ENCODE data around the gene MYO5A. TPM values are rescaled to one million over a fixed set of nuclear protein-coding genes. Genes with fewer than 3 reads are reported as not detected.
"Not testable (repeated sequence)": the region's sequence is repeated elsewhere in the genome, so short reads cannot be mapped to it uniquely, and the experiment has no call there.

MYO5A gene
- total RNA-seq, 1 donor from 2014 or later: 28.4 TPM

DNA sequence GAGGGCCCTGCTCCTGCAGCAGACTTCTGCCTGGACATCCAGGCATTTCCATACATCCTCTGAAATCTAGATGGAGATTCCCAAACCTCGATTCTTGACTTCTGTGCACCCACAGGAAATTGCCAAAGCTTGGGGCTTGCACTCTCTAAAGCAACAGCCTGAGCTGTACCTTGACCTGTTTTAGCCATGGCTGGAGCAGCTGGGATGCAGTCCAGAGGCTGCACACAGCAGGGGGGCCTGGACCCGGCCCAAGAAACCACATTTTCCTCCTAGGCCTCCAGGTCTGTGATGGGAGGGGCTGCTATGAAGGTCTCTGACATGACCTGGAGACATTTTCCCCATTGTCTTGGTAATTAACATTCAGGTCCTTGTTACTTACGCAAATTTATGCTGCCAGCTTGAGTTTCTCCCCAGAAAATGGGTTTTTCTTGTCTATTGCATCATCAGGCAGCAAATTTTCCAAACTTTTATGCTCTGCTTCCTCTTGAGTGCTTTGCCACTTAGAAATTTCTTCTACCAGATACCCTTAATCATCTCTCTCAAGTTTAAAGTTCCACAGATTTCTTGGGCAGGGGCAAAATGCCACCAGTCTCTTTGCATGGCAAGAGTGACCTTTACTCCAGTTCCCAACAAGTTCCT is 11.8 kb upstream of the MYO5A start:
- DNase-seq: no peak

DNA sequence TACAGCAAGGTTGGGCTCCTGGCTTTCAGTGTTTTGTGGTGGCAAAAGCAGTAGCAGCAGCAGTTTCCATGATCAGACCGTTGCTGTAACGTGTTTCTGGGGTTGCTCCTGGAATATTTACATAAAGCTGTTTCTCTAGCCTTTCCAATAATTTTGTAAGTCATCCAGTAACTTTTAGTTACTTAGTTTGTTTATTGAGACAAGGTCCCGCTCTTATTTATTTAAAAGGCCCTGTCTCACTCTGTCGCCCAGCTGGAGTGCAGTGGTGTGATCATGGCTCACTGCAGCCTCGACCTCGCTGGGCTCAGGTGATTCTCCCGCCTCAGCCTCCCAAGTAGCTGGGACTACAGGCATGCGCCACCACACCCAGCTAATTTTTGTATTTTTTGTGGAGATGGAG is 8.8 kb upstream of the MYO5A start:
- no peak for DNase-seq

DNA sequence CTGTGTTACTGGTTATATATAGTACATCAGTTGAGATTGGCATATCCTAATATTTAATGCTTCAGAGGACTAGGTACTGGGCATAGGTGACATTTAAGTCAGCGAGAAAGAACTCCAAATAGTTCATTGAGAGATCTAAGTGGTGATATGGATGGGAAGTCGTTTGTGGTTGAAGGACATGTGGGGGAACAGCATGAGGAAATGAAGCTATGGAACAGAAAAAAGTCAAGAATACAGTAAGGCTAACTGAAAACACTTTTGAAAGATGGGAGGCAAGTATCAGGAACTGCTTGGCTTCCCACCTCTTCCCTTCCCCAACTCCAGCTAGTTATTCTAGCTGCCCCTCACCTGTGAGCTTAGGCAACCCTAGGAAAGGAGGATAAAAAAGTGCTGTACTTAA is 3.7 kb upstream of the MYO5A start:
- DNase-seq: no peak

DNA sequence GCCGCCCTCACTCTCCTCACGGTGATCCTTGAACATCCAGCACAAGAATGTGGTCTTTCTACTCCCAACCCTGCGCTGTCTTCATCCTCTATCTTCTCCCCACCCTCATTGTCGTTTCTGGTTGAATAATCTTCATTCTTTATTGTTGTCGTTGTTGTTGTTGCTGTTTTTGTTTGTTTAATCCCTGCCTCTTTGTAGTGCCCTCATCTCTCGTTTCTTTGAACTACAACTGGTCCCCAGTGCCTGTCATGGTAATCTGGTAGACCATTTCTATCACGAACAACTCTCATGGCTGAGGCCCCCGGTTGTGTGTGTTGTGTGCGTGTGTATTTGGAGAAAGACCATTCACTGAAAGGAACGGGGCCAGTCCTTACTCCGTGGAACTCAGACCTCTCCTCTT is 1.3 kb upstream of the MYO5A start:
- DNase-seq: no peak

DNA sequence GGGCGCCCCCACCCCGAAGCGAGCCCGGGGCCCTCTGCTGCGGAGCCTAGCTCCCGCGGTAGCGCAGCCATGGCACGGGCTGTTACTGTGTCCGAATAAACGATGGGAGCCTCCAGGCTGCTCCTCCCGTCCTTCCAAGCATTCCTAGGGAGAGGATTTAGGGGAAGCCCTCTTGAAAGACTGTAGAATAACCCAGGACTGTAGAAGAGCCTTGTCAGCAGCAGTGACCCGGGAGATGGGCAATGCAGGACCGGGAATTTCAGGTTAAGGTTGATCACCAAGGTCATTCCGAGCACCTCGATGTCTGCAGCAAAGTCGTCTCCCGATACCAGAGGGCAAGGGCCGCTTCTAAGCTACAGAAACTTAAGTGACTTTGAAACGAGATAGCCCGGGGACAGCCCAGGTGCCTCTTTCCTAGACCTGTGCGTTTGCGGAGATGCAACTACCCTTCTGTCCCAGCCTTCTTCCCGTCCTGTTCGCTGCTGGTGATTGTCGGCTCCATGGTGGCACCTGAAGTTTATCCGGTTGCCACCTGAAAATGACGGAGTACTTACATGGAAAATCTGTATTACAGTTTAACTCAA is 753 bp upstream of the MYO5A start:
- no peak for DNase-seq

DNA sequence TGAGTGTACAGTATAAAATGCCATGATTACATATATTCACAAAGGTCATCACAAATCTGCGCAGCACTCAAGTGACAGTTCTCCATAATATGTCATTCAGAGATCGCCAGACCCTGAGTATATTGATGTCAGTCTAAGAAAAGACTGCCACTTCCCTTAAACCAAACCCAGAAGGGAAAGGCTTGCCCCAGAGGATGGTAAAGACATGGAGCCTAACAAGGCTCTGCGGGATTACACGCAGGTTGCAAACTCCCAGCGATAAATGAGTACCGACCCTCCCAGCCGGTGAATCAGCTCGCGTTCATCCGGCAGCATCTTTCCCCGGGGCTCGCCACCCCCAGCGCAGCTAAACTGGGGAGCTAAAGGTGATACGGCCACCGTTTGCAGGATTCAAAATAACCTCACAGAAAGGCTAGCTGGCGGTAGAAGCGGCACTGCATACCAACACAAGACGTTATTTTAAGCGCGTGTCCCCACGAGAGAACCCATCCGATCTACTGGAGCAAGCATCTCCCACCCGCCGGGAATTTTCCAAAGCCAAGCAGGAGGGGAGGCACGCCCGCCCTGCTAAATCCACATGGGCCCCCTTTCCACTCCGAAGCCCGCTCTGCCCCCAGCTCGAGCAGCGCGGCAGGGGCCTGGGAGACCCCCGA is 643 bp downstream of the MYO5A start:
- DNase-seq: peak; percentile 37

DNA sequence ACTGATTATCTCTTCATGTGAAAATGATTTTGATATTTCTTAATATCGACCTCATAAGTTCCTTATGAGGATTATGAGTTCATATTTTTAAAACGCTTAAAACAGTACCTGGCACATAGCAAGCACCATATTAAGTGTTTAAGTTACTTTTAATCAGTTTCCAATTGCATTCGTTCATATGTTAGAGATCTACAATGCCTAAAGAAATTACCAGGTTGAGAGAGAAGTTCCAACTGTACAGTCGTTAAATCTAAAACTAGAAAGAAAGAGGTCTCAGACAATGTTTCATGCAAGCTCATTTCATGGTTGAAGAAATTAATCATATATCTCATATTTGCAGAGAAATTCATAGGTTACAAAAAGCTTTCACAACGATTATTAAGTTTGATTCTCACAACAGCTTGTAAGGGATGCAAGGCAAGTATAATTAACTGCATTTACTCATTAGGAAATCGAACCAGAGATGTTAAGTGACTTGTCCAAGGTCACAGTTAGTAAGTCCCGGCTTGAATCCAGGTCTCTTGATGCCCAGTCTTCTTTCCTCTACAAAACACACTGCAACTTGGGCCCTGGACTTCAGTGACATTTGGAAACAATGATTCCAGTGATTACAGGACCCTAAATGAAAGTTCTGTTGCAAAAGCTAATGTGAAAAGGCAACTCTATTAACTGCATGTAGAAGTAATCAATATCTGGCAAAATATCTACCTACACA is 1.3 kb downstream of the MYO5A start:
- DNase-seq: no peak

DNA sequence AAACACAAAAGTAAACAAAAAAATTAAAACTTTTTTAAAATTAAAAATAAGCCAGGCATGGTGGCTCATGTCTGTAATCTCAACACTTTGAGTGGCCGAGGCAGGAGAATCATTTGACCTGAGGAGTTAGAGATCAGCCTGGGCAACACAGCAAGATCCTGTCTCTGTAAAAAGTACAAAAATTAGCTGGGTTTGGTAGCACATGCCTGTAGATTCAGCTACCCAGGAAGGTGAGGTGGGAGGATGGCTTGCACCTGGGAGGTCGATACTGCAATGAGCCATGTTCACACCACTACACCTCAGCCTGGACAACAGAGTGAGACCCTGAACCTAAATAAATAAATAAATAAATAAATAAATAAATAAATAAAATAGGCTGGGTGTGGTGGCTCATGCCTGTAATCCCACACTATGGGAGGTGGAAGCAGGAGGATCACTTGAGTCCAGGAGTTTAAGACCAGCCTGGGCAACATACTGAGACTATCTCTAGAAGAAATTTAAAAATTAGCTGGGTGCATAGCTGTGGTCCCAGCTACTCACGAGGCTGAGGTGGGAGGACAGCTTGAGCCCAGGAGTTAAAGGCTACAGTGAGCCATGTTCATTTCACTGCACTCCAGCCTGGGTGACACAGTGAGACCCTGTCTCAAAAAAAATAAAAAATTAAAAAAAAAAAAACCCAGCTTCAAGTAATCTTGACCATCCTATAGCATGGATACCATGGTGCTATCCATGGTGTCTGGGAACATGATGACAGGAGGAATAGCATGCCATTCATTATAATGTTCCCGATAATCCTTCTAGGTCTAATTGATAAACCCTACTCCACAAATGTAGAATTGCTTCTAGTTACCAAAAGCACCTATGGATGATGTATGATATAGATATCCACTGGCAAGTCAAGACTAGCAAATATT is 4.2 kb downstream of the MYO5A start:
- DNase-seq: no peak

DNA sequence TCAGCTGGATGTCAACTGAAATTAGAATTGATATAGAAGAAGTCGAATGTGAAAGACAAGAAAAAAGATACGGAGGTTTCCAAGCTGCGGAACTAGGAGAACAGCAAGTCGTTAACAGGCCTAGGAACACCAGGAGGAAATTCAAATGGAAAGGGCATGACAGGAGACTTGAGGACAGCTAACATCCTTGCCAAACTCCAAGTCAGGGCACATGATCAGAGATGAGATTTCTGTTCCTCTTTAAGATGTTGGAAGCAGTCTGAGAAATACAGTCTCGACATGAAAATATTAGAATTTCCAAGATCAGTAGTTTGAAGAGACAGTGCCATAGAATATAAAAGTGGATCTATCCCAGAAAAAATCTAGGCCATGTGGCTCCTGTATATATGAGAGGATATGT is 5.0 kb downstream of the MYO5A start:
- no peak for DNase-seq

DNA sequence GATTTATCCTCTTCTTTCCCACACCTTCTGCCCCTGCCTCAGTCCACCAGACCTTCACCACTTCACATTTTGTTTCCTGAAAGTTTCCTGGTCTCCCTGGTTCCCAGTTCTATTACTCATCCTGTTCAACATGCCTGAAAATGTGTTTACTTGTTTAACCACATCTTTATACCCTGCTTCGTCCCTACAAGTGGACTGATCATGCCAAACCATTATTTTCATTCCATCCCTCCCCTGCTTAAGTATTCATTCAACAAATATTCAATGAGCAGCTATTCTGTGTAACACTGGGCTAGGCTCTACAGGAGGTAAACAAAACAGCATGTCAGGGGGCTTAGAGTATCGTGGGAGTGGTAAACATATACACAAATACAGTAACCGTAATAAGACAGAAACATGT is 5.5 kb downstream of the MYO5A start:
- no peak for DNase-seq

DNA sequence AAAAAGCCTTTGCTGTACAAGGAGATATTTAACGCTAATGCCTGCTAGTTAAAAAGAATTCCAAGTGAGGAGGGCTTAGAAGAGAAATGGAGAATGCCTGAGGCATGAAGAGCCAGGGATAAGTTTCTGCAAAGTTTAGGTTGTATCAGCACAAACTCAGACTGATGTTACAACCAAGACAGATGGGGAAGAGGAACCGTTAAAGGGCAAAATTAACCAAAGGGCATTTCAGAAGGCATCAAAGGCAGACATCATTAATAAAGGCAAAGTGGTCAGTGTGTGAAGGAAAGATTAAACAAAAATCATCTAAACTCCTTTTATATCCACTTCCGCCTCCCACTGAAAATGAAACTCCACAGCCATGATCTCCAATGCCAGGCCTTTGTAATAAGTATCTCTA is 7.0 kb downstream of the MYO5A start:
- DNase-seq: no peak

DNA sequence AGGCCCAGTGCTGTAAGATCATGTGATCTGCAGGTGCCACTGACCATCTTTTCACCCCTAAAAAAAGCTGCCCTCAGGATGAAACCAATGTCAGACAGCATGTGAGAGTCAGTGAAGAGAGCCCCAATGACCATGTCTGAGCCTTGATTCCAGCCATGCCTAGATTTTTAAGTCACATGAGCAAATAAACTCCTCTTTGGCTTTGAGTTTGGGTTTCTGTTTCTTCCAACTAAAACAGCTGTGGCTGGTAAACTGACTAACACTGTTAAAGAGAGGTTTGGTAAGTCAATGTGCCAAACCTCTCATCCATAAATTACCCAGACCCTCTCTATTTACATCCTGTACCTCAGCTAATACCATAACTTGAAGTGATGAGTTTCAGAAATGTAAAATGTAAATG is 8.3 kb downstream of the MYO5A start:
- no peak for DNase-seq

DNA sequence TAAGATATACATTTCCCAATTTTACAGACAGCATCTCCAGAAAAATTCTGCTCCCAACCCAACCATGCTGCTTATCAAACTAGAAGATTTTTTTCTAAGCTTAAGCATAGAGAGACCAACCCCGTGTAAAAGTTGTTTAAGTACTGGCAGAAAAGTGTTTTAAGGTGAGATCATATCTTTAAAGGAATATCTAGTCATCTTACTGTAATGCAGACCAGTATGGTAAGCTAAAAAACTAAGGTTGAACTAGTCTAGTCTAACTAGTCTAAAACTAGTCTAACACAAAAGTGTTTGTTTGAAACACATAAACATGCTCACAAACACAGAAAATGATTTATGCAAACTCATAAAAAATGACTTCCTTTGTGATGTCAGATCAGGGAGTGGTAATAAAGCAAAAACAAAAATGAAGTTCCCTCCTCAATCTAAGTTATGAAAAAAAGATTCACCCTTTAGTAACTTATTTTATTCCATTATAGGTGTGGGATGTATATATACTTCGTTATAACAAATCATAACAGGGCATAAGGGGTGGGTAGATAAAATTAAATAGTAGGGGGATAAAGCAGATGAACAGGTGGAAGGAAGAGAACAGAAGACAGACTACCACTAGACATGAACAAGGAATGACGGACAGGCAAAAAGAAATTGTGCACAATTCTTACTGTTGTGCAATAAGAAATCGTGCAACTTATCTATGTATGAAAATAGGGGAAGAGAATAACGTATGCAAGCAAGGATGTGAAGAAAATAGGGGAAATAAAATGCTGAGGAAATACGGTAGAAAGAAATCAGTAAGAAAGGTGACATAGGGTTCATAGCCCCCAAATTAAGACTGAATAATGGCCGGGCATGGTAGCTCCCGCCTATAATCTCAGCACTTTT is 10.0 kb downstream of the MYO5A start:
- no peak for DNase-seq

DNA sequence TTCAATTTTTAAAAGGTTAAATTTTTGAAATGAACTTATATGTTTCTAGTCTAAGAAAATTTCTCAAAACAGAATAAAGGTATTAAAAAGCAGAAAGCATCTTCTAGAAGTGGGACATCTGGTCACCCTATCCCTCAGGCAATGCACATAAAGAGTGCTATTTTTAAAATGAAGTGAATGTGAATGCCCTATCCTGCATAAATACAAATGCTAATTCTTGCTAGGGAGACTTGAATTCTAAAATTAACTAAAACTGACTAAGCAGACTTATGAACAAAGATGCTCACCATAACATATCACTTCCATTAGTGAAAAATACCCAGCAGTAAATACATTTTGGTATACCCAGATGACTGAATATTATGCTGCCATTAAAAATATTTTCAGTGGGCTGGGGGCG is 11.7 kb downstream of the MYO5A start:
- no peak for DNase-seq

DNA sequence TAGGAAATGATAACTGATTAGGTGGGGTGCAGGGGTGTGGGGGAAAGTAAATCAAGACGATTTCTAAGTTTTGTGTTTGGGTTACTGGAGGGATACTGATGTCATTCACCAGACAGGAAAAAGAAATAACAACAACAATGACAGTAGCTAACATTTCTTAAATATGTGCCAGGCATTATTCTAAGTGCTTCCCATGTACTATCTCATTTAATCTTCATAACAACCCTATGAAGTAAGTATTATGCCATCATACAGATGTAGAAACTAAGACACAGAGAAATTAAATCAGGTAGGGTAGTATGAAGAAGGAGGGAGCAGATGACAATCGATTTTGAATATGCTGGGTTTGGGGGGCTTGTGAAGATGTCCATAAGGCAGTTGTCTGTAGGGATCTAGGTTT is 13.3 kb downstream of the MYO5A start:
- DNase-seq: no peak

DNA sequence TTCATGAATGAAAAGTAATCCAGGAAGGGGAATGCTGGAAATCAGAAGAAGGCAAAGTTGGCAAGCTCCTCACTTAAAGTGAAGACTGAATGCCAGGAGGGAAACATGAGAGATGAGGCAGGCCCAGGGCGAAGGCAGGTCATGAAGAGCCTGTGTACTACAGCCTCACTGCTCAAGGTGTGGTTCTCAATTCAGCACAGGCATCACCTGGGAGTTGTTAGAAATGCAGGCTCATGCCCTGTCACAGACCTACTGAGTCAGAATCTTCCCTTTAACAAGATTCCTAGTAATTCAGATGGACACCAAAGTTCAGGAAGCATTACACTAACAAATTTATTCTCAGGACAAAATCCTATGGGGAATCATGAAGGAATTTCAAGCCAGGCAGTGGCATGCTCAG is 14.2 kb downstream of the MYO5A start:
- no peak for DNase-seq

DNA sequence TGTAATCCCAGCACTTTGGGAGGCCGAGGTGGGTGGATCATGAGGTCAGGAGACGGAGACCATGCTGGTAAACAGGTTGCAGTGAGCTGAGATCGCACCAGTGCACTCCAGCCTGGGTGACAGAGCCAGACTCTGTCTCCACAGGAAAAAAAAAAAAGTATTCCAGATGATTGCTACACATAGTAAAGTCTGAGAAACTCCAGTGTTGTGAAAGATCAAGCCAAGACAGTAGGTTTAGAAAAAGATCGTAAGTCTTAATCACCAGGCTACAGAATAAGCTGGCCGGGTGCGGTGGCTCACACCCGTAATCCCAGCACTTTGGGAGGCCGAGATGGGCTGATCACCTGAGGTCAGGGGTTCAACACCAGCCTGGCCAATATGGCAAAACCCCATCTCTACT is 15.8 kb downstream of the MYO5A start:
- not testable (repeated sequence) for DNase-seq

DNA sequence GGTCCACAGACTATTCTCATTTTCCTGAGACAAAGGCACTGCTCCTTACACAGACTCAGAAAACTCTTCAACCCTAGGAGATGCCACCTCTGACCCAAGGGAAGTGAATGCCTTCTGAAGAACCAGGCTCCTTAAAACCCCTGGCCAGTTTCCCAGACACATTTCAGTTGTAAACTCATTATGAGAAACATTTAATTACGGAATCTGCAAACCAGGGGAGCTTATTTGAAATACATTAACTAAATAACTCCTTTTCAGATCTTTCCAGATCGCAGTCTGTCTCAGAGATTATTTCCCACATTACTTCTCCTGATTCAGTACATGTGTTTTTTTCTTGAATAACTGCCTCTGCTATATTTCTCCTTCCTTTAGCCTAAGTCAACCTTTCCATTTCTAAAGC is 17.6 kb downstream of the MYO5A start:
- no peak for DNase-seq

DNA sequence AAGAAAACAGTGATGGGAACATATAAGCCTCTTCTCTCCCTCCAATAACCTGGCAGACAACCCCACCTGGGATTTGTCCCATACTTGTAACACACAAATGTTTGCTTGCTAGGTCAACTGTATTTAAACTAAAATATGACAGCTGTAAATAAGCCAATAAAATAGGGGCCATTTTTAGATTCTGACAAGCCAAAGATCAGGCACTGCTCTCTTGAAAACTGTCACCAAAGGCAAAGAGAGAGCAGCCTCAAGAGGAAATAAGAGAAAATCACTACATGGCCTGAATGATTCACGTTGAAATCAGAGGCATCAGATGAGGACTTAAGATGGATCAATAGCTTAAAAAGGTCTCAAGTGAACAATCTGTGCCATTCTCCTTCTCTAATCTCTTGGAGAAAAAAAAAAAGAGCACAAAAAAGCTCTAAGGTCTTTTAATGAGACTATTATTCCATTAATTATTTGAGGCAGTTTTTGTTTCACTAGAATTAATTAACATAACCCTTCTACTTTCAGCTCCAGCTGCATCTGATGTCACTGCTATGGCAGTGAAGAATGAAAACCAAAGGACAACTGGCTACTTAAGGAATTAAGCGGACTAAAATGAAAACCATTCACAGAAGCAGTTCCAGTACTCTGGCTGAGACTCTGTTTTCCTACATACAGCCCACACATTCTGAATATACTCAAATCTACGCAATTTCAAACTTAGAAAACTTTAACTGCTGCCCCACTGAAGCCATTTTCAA is 19.0 kb downstream of the MYO5A start:
- peak; percentile 31 for DNase-seq

DNA sequence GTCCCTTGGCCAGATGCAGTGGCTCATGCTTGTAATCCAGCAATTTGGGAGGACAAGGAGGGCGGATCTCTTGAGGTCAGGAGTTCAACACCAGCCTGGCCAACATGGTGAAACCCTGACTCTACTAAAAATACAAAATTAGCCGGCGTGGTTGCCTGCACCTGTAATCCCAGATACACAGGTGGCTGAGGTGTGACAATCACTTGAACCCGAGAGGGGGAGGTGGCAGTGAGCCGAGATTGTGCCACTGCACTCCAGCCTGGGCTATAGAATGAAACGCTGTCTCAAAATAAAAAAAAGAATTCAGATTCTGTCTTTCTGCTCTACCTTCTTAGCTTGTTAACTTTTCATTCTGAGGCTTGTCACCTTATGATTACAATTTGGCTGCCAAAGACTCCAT is 22.1 kb downstream of the MYO5A start:
- DNase-seq: no peak

DNA sequence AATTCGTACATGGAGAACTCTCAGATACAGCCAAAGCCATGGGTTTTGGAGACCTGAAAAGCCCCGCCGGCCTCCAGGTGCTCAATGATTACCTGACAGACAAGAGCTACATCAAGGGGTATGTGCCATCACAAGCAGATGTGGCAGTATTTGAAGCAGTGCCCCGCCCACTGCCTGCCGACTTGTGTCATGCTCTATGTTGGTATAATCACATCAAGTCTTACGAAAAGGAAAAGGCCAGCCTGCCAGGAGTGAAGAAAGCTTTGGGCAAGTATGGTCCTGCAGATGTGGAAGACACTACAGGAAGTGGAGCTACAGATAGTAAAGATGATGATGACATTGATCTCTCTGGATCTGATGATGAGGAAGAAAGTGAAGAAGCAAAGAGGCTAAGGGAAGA is 23.5 kb downstream of the MYO5A start:
- no peak for DNase-seq
